Measurements from ENCODE around the gene RAE1. TPM values are rescaled to one million over a fixed set of nuclear protein-coding genes. Genes with fewer than 3 reads are reported as not detected.
A peak's percentile ranks its signal among the peaks of the same experiment; 100 is the strongest.

RAE1 gene
- total RNA-seq, 4 donors from 2014 or later, result 15.8 to 35.8 (median 20.6) TPM

GRCh38 chr20:57383447-57384347 lies 32.6 kb downstream of the RAE1 start:
- in situ Hi-C loops (cut with MboI; ENCODE audit: low sequenced_read_pairs in 4 of 4), result loop anchor here in 3 of 4 donors (25.0 kb wide), 2 partner anchors 329 to 829 kb away; partner anchors contain the start of gene PMEPA1 (in 1 of the 3)
- Histone ChIP-seq H3K36me3 (peaks cover 0 to under 1% of the 10 kb centered on the region in 2 donors), H3K4me3 (no peak overlapping the region), H3K4me1 (no peaks in the 10 kb centered on the region), H3K27me3 (no peaks in the 10 kb centered on the region), H3K27ac (no peak overlapping the region), H3K9me3 (no peaks in the 10 kb centered on the region)
- no peak for DNase-seq
- no peak for TF ChIP-seq CTCF (IDR thresholded peaks at IDR 0.05 in 4 of 5, conservative IDR thresholded peaks at IDR 0.05 in 1 of 5)
- TF ChIP-seq POLR2A (IDR thresholded peaks at IDR 0.05), result no peak
- ATAC-seq, result no peak
- intact Hi-C loops (cut with DNase I; ENCODE audit: low total_unique reads), result loop anchor here (10.0 kb wide), 1 partner anchor 211 kb away; no protein-coding TSS in a partner anchor

- peak in 1 of 2 donors; percentile 7 for DNase-seq
- H3K4me1 ChIP-seq, result peaks cover under 1 to 2% of the 10 kb centered on the region in 2 donors
- in situ Hi-C loops (cut with MboI; ENCODE audit: low sequenced_read_pairs in 4 of 4) (loop anchor here in 3 of 4 donors (25.0 kb wide), 2 partner anchors 328 to 828 kb away; partner anchors contain the start of gene PMEPA1 (in 1 of the 3)), intact Hi-C loops (cut with DNase I; ENCODE audit: low total_unique reads) (loop anchor here (10.0 kb wide), 1 partner anchor 210 kb away; no protein-coding TSS in a partner anchor)
- H3K9me3 ChIP-seq, result no peaks in the 10 kb centered on the region
- TF ChIP-seq POLR2A (IDR thresholded peaks at IDR 0.05), result no peak
- no peak overlapping the region for H3K27ac ChIP-seq
- no peak overlapping the region for H3K4me3 ChIP-seq
- ATAC-seq, result no peak
- no peaks in the 10 kb centered on the region for H3K36me3 ChIP-seq
- no peaks in the 10 kb centered on the region for H3K27me3 ChIP-seq
Observed at GRCh38 chr20:57384486-57384885, 33.4 kb downstream of the RAE1 start.

- DNase-seq, result peak in 1 of 2 donors; percentile 11
- Histone ChIP-seq H3K4me1 (peaks cover 7 to 8% of the 10 kb centered on the region in 2 donors), H3K4me3 (no peak overlapping the region), H3K36me3 (no peaks in the 10 kb centered on the region), H3K27me3 (no peaks in the 10 kb centered on the region), H3K27ac (no peak overlapping the region), H3K9me3 (no peaks in the 10 kb centered on the region)
- TF ChIP-seq CTCF (IDR thresholded peaks at IDR 0.05 in 4 of 5, conservative IDR thresholded peaks at IDR 0.05 in 1 of 5), result no peak
- no peak for TF ChIP-seq POLR2A (IDR thresholded peaks at IDR 0.05)
- no peak for ATAC-seq
- intact Hi-C loops (cut with DNase I; ENCODE audit: low total_unique reads) (loop anchor here (10.0 kb wide), 1 partner anchor 210 kb away; no protein-coding TSS in a partner anchor), in situ Hi-C loops (cut with MboI; ENCODE audit: low sequenced_read_pairs in 4 of 4) (loop anchor here (5.0 to 25.0 kb wide), 4 partner anchors 107 to 827 kb away; partner anchors contain the start of gene PMEPA1 (in 1 of the 4))
Observed at GRCh38 chr20:57384953-57385761, 34.1 kb downstream of the RAE1 start.

- Histone ChIP-seq H3K4me3 (no peak overlapping the region), H3K9me3 (no peaks in the 10 kb centered on the region), H3K27me3 (no peaks in the 10 kb centered on the region), H3K27ac (no peak overlapping the region), H3K36me3 (no peaks in the 10 kb centered on the region), H3K4me1 (peaks cover 15 to 16% of the 10 kb centered on the region in 2 donors)
- in situ Hi-C loops (cut with MboI; ENCODE audit: low sequenced_read_pairs in 4 of 4) (loop anchor here (5.0 to 25.0 kb wide), 4 partner anchors 106 to 826 kb away; partner anchors contain the start of gene PMEPA1 (in 1 of the 4)), intact Hi-C loops (cut with DNase I; ENCODE audit: low total_unique reads) (loop anchor here (10.0 kb wide), 1 partner anchor 209 kb away; no protein-coding TSS in a partner anchor)
- TF ChIP-seq CTCF (IDR thresholded peaks at IDR 0.05 in 4 of 5, conservative IDR thresholded peaks at IDR 0.05 in 1 of 5) (no peak), POLR2A (IDR thresholded peaks at IDR 0.05) (no peak)
- ATAC-seq (no peak), DNase-seq (peak in 1 of 2 donors; percentile 12)
Observed at GRCh38 chr20:57385940-57386339, 34.9 kb downstream of the RAE1 start.
